Motor neuron (in vitro differentiated cells): ENCODE data around the gene FOXL3. TPM values are rescaled to one million over a fixed set of nuclear protein-coding genes. Genes with fewer than 3 reads are reported as not detected.

Experiments used
- ATAC-seq, 8 experiments: fragments of 200-7000 bp; cut with Tn5 transposase; replicated peaks in 6 of 8; 2 replicates each; pipeline ENCODE4 v1.8.0; 2021; ENCODE audit warnings: mild to moderate bottlenecking in 8 of 8, moderate library complexity in 8 of 8
- H3K27ac ChIP-seq, 2 donors: fragments of 250-450 bp; sonication (Bioruptor Pico); 2 replicates each; pipeline ENCODE4 v1.9.0; 2021; ENCODE audit warnings: antibody characterized with exemption in 2 of 2, mild to moderate bottlenecking in 2 of 2, moderate library complexity in 1 of 2
- H3K4me1 ChIP-seq, 2 donors: fragments of 250-450 bp; sonication (Bioruptor Pico); replicated peaks in 1 of 2; 2 replicates each; pipeline ENCODE4 v1.6.1; 2021; ENCODE audit warnings: antibody characterized with exemption in 2 of 2, mild to moderate bottlenecking in 2 of 2, moderate library complexity in 1 of 2
- H3K4me3 ChIP-seq, 5 donors: fragments of 250-450 bp; sonication (Bioruptor Pico); 2 replicates each; pipeline ENCODE4 v1.9.0; 2021; ENCODE audit warnings: antibody characterized with exemption in 5 of 5, mild to moderate bottlenecking in 5 of 5, moderate library complexity in 4 of 5
- WGBS, 10 experiments: fragments of 450-650 bp; shearing (Covaris generic); methylation state at CpG; one replicate each; pipeline ENCODE4 v1.0.0; 2022; 5-methylcytosine and 5-hydroxymethylcytosine counted together
- in situ Hi-C, 9 experiments: fragments of 400-800 bp; cut with MboI; loops; one replicate each; pipeline ENCODE4 v1.15.0; 2021; ENCODE audit warnings: low sequenced_read_pairs in 9 of 9, low pct_unique_long_range_greater_than_20kb in 2 of 9; ENCODE audit not compliant: unreplicated experiment in 9 of 9
- total RNA-seq, 8 experiments: library from RNA; unstranded; fragments of 300-600 nt; gene quantifications; 2 replicates each; pipeline versions ENCODE4 v1.2.3 to v1.2.4, GENCODE V29; 2022

FOXL3 gene
- total RNA-seq, 8 experiments from 2014 or later: not detected

DNA sequence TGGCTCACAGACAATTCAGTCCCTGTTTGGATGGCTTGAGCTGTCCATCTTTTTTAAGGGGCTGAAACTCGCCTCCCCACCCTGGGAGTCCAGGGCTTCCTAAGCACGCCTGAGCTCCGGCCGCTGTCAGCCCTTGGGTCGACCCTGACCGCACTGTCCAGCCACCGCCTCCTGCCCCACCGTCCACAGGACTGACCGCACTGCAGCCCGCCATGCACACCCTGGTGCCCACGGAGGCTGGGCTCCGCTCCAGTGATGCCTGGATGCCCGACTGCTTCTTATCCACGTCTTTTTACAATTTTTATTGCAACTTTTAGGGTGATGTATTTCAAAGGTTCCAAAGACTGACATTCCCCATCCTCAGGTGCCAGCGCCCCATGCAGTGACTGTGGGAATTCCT is 39.4 kb upstream of the FOXL3 start:
- no peak for ATAC-seq
- in situ Hi-C loops: no loop called here
- 80 to 100% (median 100%) methylated on average over 1 to 8 of the region's 15 CpGs; no CpG with 5 or more reads in 4 of the 10 experiments for WGBS, 10 experiments
- no peak overlapping the region for H3K4me3 ChIP-seq
- no peaks in the 10 kb centered on the region for H3K4me1 ChIP-seq
- H3K27ac ChIP-seq: no peak overlapping the region

DNA sequence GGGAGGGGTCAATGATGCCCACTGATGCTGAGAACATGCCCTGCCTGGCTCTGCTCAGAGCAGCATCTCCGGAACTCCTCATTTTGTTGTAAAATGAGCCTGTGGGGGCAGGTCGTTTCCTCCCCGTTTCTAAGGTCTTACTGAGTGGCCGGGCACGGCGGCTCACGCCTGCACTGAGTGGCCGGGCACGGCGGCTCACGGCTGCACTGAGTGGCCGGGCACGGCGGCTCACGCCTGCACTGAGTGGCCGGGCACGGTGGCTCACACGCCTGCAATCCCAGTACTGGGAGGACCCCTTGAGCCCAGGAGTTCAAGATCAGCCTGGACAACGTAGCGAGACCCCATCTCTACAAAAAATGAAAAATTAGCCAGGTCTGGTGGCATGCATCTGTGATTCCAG is 39.0 kb upstream of the FOXL3 start:
- in situ Hi-C loops: no loop called here
- Histone ChIP-seq H3K27ac (no peak overlapping the region), H3K4me3 (no peak overlapping the region), H3K4me1 (no peaks in the 10 kb centered on the region)
- ATAC-seq: no peak
- 69 to 100% (median 95%) methylated on average over 3 to 17 of the region's 20 CpGs; no CpG with 5 or more reads in 5 of the 10 experiments for WGBS, 10 experiments

DNA sequence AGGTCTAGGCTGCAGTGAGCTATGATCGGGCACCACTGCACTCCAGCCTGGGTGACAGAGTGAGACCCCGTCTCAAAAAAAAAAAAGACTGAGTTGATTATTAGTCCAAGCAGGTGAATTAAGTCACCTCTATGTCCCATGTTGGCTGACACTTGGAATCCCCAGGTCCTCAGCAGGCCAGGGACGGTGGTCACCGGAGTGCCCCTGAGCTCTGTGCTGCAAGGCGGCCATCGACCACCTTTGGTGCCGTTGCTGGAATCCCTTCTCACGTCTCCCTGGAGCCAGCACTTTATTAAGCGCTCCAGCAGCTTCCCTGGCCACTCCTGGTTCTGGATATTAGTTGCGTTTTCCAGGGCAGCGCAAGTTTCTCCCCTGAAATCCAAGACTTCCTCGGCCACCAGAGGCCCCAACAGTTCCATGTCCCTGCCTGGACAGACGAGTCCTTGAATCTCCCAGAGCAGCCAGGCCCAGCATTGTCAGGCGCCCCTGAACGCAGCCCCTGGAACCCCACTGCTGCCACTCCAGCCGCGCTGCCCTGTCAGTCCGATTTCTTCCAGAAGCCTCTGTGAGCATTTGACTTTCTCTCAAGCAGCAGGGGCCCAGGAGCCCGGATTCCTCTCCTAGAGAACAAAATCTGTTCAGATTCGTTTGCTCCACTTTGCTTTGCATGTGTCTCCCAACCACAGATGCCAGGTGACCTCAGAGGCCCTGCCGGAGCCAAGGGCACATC is 38.4 kb upstream of the FOXL3 start:
- in situ Hi-C loops: no loop called here
- 71 to 100% (median 91%) methylated on average over 2 to 11 of the region's 21 CpGs; no CpG with 5 or more reads in 4 of the 10 experiments for WGBS, 10 experiments
- H3K4me3 ChIP-seq: no peak overlapping the region
- no peaks in the 10 kb centered on the region for H3K4me1 ChIP-seq
- H3K27ac ChIP-seq: no peak overlapping the region
- ATAC-seq: no peak

GRCh38 chr7:252216-252965 is 37.6 kb upstream of the FOXL3 start:
- 70 to 100% (median 92%) methylated on average over 2 to 5 of the region's 29 CpGs; no CpG with 5 or more reads in 5 of the 10 experiments for WGBS, 10 experiments
- Histone ChIP-seq H3K4me1 (no peaks in the 10 kb centered on the region), H3K27ac (no peak overlapping the region), H3K4me3 (no peak overlapping the region)
- peak in 1 of 8 experiments; percentile 16 for ATAC-seq
- in situ Hi-C loops: no loop called here

- in situ Hi-C loops: no loop called here
- H3K4me3 ChIP-seq: no peak overlapping the region
- H3K27ac ChIP-seq: no peak overlapping the region
- ATAC-seq: no peak
- H3K4me1 ChIP-seq: no peaks in the 10 kb centered on the region
- WGBS, 10 experiments: 82 to 90% methylated on average over 2 to 5 of the region's 22 CpGs; no CpG with 5 or more reads in 8 of the 10 experiments
Measured at GRCh38 chr7:252981-253380, 37.0 kb upstream of the FOXL3 start.

GRCh38 chr7:253581-254336 is 36.2 kb upstream of the FOXL3 start:
- in situ Hi-C loops: no loop called here

GRCh38 chr7:254337-255037 is 35.5 kb upstream of the FOXL3 start:
- WGBS, 10 experiments: 92 to 100% (median 98%) methylated on average over 1 to 18 of the region's 31 CpGs; no CpG with 5 or more reads in 4 of the 10 experiments
- in situ Hi-C loops: no loop called here
- no peak for ATAC-seq
- Histone ChIP-seq H3K4me1 (no peaks in the 10 kb centered on the region), H3K27ac (no peak overlapping the region), H3K4me3 (no peak overlapping the region)

More at GRCh38 chr7:253581-254336, 36.2 kb upstream of the FOXL3 start:
- no peak for ATAC-seq
- Histone ChIP-seq H3K27ac (no peak overlapping the region), H3K4me3 (no peak overlapping the region), H3K4me1 (no peaks in the 10 kb centered on the region)
- 81 to 100% (median 97%) methylated on average over 2 to 12 of the region's 41 CpGs; no CpG with 5 or more reads in 5 of the 10 experiments for WGBS, 10 experiments

DNA sequence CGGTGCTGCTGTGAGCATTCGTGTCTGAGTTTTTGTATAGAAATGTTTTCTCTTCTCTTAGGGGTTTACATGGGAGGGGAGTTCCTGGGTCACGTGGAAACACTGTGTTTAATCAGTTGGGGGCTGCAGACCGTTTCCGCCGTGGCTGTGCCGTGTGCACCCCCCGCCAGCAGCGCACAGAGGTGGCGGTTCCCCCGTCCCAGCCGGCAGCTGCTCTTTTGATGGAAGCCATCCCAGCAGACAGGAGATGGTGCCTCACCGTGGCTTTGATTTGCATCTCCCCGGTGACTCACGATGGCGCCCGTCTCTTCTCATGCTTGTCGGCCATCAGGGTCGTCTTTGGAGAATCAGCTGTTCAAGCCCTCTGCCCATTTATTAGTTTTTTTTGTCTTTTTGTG is 34.9 kb upstream of the FOXL3 start:
- WGBS, 10 experiments: 60 to 100% (median 96%) methylated on average over 1 to 11 of the region's 19 CpGs; no CpG with 5 or more reads in 4 of the 10 experiments
- ATAC-seq: no peak

DNA sequence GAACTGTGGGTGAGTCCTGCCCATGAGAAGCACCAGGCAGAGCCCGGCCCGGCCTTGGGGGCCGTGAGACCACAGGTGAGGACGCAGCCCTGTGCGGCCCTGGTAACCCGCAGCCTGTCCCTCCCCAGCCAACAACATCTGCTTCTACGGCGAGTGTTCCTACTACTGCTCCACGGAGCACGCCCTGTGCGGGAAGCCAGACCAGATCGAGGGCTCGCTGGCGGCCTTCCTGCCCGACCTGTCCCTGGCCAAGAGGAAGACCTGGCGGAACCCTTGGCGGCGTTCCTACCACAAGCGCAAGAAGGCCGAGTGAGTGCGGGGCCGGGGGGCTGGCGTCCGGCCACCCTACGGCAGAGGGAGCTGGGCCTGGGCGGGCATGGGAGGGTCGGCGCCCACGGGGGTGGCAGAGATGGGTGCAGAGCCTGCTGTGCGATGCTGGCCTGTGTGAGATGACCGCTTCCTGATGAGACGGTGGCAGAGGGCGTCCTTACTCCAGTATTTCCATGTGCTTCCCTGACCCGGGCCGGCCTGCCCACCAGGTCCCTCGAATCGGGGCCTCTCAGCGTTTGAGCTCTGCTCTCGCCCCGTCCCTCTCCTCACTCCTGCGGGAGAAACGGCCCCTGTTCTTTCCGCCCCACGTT is 34.1 kb upstream of the FOXL3 start:
- WGBS, 10 experiments: 85 to 100% (median 98%) methylated on average over 2 to 10 of the region's 44 CpGs; no CpG with 5 or more reads in 6 of the 10 experiments
- ATAC-seq: no peak
- H3K27ac ChIP-seq: no peak overlapping the region
- no peak overlapping the region for H3K4me3 ChIP-seq
- in situ Hi-C loops: no loop called here
- H3K4me1 ChIP-seq: no peaks in the 10 kb centered on the region

More for the DNA sequence above, 34.9 kb upstream of the FOXL3 start:
- Histone ChIP-seq H3K4me3 (no peak overlapping the region), H3K4me1 (no peaks in the 10 kb centered on the region), H3K27ac (no peak overlapping the region)
- in situ Hi-C loops: no loop called here

DNA sequence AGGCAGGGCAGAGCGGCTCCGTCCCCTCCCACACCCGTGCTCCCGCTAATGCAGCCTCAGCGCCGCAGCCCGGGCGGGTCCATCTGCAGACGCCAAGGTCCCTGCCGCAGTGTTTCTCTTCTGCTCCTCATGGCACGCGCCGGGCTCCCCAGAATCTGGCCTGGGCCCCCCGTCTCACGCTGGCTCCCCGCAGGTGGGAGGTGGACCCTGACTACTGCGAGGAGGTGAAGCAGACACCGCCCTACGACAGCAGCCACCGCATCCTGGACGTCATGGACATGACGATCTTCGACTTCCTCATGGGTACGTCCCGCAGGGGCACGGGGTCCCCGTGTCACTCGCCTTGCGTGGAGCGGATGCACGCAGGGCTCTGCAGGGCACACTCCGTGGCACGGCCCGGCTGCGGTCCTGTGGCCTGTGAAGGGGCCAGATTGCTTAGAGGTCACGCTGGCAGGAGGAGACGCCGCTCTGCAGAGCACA is 33.5 kb upstream of the FOXL3 start:
- H3K4me1 ChIP-seq: no peaks in the 10 kb centered on the region
- no peak overlapping the region for H3K27ac ChIP-seq
- WGBS, 10 experiments: 97 to 100% methylated on average over 2 to 20 of the region's 38 CpGs; no CpG with 5 or more reads in 8 of the 10 experiments
- in situ Hi-C loops: no loop called here
- ATAC-seq: no peak
- H3K4me3 ChIP-seq: no peak overlapping the region

- 80 to 100% (median 100%) methylated on average over 1 to 5 of the region's 29 CpGs; no CpG with 5 or more reads in 4 of the 10 experiments for WGBS, 10 experiments
- no peak for ATAC-seq
- no peaks in the 10 kb centered on the region for H3K4me1 ChIP-seq
- in situ Hi-C loops: no loop called here
- no peak overlapping the region for H3K4me3 ChIP-seq
- H3K27ac ChIP-seq: no peak overlapping the region
Measured at GRCh38 chr7:256981-257646, 32.9 kb upstream of the FOXL3 start.

- H3K27ac ChIP-seq: no peak overlapping the region
- in situ Hi-C loops: no loop called here
- 40 to 80% methylated on average over 1 of the region's 5 CpGs; no CpG with 5 or more reads in 8 of the 10 experiments for WGBS, 10 experiments
- H3K4me3 ChIP-seq: no peak overlapping the region
- H3K4me1 ChIP-seq: no peaks in the 10 kb centered on the region
- ATAC-seq: no peak
Measured at GRCh38 chr7:257647-257992, 32.4 kb upstream of the FOXL3 start.
